GM15510 (cell line): ENCODE measurements around the gene IGF2.

Source experiments
- POLR2A ChIP-seq: IDR thresholded peaks from 3 replicates; pipeline ENCODE4 v1.6.1; 2011; ENCODE audit warnings: borderline replicate concordance; ENCODE audit not compliant: insufficient read length; ENCODE audit errors: extremely low read depth

Gene IGF2

GRCh38 chr11:2174361-2174760 is 35.2 kb upstream of the IGF2 start:
- TF ChIP-seq POLR2A = no peak

DNA sequence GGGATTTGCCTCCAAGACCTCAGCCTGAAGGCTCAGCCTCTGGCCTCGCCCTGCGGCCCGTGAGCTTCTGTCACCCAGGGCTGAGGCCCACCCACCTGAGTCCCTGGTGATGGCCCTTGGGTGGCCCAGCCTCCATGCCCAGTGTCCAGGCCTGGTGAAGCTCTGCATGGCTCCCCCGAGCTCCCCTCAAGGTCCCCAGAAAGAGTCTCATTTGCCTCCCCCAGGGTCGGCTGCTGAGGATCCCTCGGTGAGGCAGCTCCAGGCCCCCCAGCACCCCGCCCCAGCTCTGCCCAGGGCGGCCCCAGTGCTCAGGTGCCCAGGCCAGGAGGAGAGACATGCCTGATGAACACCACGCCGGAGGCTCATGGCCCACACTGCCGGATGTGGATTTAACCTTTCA is 34.6 kb upstream of the IGF2 start:
- no peak for TF ChIP-seq POLR2A

GRCh38 chr11:2173150-2173693 is 34.0 kb upstream of the IGF2 start:
- TF ChIP-seq POLR2A = no peak

DNA sequence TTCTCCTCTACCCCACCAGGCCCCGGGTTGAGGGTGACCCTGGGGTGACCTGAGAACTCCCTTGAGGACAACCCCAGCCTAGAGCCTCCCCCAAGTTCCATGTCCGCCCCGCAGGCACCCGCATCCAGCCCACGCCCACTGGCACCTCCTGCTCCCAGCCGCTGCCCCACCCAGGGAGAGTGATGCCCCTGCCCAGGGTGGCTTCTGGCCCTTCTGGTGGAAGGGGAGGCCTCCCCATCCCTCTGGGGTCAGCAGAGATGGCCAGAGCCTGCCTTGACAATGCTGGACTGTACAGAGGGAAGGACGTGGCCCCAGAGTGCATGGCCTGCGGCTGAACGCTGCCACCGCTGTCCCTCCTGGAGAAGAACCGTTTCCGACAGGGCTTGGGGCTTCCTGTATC is 33.5 kb upstream of the IGF2 start:
- TF ChIP-seq POLR2A = no peak

GRCh38 chr11:2171591-2172003 is 32.4 kb upstream of the IGF2 start, which contains the start of gene TH:
TSS of gene TH (minus strand) at chr11:2171815. CDS start at chr11:2171786, 29 bp downstream.
- TF ChIP-seq POLR2A = no peak

- no peak for TF ChIP-seq POLR2A
Measured at GRCh38 chr11:2169626-2170570, 30.7 kb upstream of the IGF2 start.

- TF ChIP-seq POLR2A = no peak
Measured at GRCh38 chr11:2169005-2169378, 29.8 kb upstream of the IGF2 start.

GRCh38 chr11:2168286-2169004 is 29.3 kb upstream of the IGF2 start:
- TF ChIP-seq POLR2A = no peak

- no peak for TF ChIP-seq POLR2A
Measured at GRCh38 chr11:2167141-2168045, 28.2 kb upstream of the IGF2 start.

DNA sequence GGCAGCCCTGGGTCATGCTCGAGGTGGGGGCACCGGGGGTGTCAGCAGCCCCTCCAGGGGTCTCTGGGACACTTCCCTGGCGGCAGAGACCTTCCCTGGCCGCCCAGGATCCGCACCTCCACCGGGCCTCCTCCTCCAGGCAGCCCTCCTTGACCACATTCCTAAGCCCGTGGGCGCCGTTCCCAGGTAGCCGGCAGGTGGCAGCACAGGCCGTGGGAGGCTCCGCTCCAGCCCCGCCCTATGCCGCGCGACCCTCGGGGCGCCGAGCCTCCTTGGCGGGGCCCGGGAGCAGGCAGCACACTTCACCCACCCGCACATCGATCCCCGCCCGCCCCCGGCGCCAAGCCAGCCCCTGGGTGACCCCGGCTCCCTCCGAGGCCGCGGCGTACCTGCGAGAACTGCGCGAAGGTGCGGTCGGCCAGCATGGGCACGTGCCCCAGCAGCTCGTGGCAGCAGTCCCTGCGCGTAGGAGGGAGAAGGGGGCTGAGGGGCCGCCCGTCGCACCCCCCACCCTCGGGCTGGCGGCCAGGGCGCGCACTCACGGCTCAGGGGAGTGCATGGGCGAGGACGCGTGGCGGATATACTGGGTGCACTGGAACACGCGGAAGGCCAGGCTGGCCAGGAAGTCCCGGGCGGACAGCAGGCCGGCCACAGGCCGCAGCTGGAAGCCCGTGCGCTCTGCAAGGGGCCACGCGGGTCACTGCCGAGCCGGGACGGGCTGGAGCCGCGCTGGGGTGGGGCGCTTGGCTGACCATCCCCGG is 27.1 kb upstream of the IGF2 start:
- TF ChIP-seq POLR2A = no peak

- TF ChIP-seq POLR2A = no peak
Measured at GRCh38 chr11:2165571-2165970, 26.4 kb upstream of the IGF2 start.

DNA sequence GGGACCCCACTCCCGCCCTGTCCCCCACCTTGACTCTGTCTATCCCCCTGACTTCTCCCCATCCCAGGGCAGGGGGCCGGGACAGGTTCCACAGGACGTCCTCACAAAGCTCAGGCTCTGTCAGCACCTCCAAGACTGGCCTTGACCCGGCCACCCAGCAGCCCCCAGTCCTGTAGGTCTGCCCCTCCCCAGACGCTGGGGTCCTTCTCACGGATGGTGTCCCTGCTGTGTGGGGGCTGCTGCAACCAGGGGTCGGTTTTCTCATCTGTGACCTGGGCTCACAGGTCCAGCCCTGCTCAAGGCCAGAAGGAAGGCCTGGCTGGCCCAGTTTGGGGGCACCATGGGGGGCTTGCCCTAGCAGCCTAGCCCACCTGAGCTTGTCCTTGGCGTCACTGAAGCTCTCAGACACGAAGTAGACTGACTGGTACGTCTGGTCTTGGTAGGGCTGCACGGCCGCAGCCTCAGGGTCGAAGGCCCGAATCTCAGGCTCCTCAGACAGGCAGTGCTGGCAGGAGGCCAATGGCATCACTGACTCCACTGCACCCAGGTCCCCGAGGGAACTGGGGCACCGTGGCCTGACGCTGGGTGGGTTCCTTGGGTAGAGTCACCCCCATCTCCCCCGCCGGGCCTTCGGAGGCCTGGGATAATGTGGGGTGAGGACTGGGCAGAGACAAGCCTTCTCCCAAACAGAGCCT is 25.8 kb upstream of the IGF2 start:
- TF ChIP-seq POLR2A = no peak

- no peak for TF ChIP-seq POLR2A
Measured at GRCh38 chr11:2164081-2164480, 24.9 kb upstream of the IGF2 start.

- TF ChIP-seq POLR2A = no peak
Measured at GRCh38 chr11:2163428-2163978, 24.3 kb upstream of the IGF2 start.
